ENCODE results near the gene ARHGAP26. TPM values are rescaled to one million over a fixed set of nuclear protein-coding genes. Genes with fewer than 3 reads are reported as not detected.

Gene ARHGAP26
- polyA plus RNA-seq, 4 donors: 10.4 to 12.2 (median 11.0) TPM

- DNase-seq (ENCODE audit: low read depth in 4 of 4, low spot score in 3 of 4): no peak
Observed at GRCh38 chr5:143267186-143267585, 497.0 kb downstream of the ARHGAP26 start.

- no peak for DNase-seq (ENCODE audit: low read depth in 4 of 4, low spot score in 3 of 4)
Observed at GRCh38 chr5:143268388-143268787, 498.2 kb downstream of the ARHGAP26 start.

- no peak for DNase-seq (ENCODE audit: low read depth in 4 of 4, low spot score in 3 of 4)
Observed at GRCh38 chr5:143271431-143271830, 501.3 kb downstream of the ARHGAP26 start.

DNA sequence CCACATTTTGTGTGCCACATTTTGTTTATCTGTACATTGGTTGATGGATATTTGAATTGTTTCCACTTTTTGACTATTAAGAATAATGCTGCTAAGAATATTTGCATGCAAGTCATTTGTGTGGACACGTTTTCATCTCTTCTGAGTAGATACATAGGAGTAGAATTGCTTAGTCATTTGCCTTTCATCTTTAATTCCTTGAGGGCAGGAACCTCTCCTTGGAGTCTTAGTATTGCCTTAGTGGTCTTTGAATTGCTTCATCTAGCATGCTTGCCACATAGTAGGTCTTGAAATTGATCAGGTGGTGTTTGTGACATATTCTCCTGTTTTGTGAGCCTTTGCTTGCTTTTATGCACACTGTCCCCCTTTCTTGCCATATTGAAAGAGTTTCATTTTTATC is 504.8 kb downstream of the ARHGAP26 start:
- no peak for DNase-seq (ENCODE audit: low read depth in 4 of 4, low spot score in 3 of 4)

- DNase-seq (ENCODE audit: low read depth in 4 of 4, low spot score in 3 of 4): no peak
Observed at GRCh38 chr5:143275512-143276363, 505.6 kb downstream of the ARHGAP26 start.

DNA sequence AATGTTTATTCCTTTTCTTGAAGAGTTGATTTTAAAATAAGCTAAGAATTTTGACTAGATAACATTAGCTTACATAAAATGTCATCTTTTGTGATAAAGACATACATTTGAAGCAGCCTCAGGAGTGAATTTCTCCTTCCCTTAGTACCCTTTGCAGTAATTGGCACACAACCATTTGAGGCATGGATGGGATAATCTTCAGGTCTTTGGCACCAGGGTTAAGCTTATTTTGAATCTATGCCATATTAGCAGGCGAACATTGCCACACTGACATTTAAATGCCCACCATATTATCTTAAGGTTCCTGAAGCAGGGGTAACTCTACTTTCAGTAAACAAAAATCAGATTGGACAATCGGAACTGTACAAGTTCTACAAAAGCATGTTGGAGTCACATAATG is 507.4 kb downstream of the ARHGAP26 start:
- DNase-seq (ENCODE audit: low read depth in 4 of 4, low spot score in 3 of 4): no peak

Other genes with a start within 250 kb of the ARHGAP26 start
- gene FGF1, start 84.3 kb upstream of the ARHGAP26 start, polyA plus RNA-seq (ENCODE audit: insufficient read length in 4 of 4): 10 to 100 TPM; 16.1 to 29.7 (median 26.3) TPM